Neural cell (in vitro differentiated cells): ENCODE measurements around the gene COX7A2L. TPM values are rescaled to one million over a fixed set of nuclear protein-coding genes. Genes with fewer than 3 reads are reported as not detected.

ENCODE experiments used
- H2AFZ ChIP-seq: fragments of 200-600, 300-800 bp; sonication (generic), shearing (Covaris generic); 2 replicates; pipeline ENCODE4 v1.6.0; 2014; ENCODE audit warnings: low read depth, mild to moderate bottlenecking, antibody characterized with exemption, low read length, moderate library complexity
- H3F3A ChIP-seq: fragments of 200-600 bp; shearing (Covaris generic); 2 replicates; pipeline ENCODE4 v1.6.1; 2016; ENCODE audit warnings: mild to moderate bottlenecking, moderate library complexity, mixed read lengths, antibody characterized with exemption, low read length; ENCODE audit not compliant: insufficient read depth, poor library complexity, severe bottlenecking
- H3K27ac ChIP-seq: fragments of 200-600, 300-800 bp; sonication (generic), shearing (Covaris generic); 2 replicates; pipeline ENCODE4 v1.5.1; 2014; ENCODE audit warnings: mild to moderate bottlenecking, low read length, moderate library complexity
- H3K27me3 ChIP-seq: fragments of 300-800, 200-600 bp; sonication (generic), shearing (Covaris generic); 2 replicates; pipeline ENCODE4 v1.6.0; 2014; ENCODE audit warnings: mild to moderate bottlenecking, low read depth, low read length, moderate library complexity; ENCODE audit not compliant: insufficient read depth
- H3K36me3 ChIP-seq: fragments of 300-800, 200-600 bp; sonication (generic), shearing (Covaris generic); 2 replicates; pipeline ENCODE4 v1.5.1; 2014; ENCODE audit warnings: mild to moderate bottlenecking, antibody characterized with exemption, low read length, moderate library complexity; ENCODE audit not compliant: insufficient read depth
- H3K4me2 ChIP-seq: fragments of 300-800, 200-600 bp; sonication (generic), shearing (Covaris generic); 2 replicates; pipeline ENCODE4 v1.6.0; 2014; ENCODE audit warnings: mild to moderate bottlenecking, low read length
- H3K4me3 ChIP-seq: fragments of 300-800, 200-600 bp; sonication (generic), shearing (Covaris generic); 2 replicates; pipeline ENCODE4 v1.5.1; 2014; ENCODE audit warnings: mild to moderate bottlenecking, low read length, moderate library complexity
- H3K79me2 ChIP-seq: fragments of 200-600 bp; shearing (Covaris generic); replicated peaks from 2 replicates; pipeline ENCODE4 v1.6.0; 2014; ENCODE audit warnings: mild to moderate bottlenecking, low read length, moderate library complexity; ENCODE audit not compliant: insufficient read depth
- H3K9ac ChIP-seq: fragments of 300-800, 200-600 bp; sonication (generic), shearing (Covaris generic); 2 replicates; pipeline ENCODE4 v1.6.1; 2016; ENCODE audit warnings: mild to moderate bottlenecking, low read length, mixed read lengths
- H3K9me2 ChIP-seq: fragments of 200-600 bp; shearing (Covaris generic); 2 replicates; pipeline ENCODE4 v1.6.1; 2016; ENCODE audit warnings: mild to moderate bottlenecking, low read length, mixed read lengths; ENCODE audit not compliant: insufficient read depth
- H3K9me3 ChIP-seq: fragments of 200-600, 300-800 bp; sonication (generic), shearing (Covaris generic); 2 replicates; pipeline ENCODE4 v1.6.1; 2016; ENCODE audit warnings: mild to moderate bottlenecking, mixed run types, low read length, moderate library complexity, mixed read lengths
- H4K20me1 ChIP-seq: fragments of 200-600 bp; shearing (Covaris generic); 2 replicates; pipeline ENCODE4 v1.6.1; 2016; ENCODE audit warnings: mild to moderate bottlenecking, mixed run types; ENCODE audit not compliant: insufficient read depth
- CTCF ChIP-seq: fragments of 450-650 bp; IDR thresholded peaks from 2 replicates; pipeline ENCODE4 v1.5.1; 2014; ENCODE audit warnings: antibody characterized with exemption, mild to moderate bottlenecking, moderate library complexity; ENCODE audit not compliant: poor library complexity, severe bottlenecking
- EP300 ChIP-seq: fragments of 450-650 bp; conservative IDR thresholded peaks from 2 replicates; pipeline ENCODE4 v1.6.1; 2014; ENCODE audit warnings: antibody characterized with exemption, mild to moderate bottlenecking, moderate library complexity; ENCODE audit not compliant: poor library complexity, severe bottlenecking
- EZH2 ChIP-seq: fragments of 200-600, 300-800 bp; shearing (Covaris generic), sonication (generic); IDR thresholded peaks from 2 replicates; pipeline ENCODE4 v1.6.1; 2014; ENCODE audit warnings: antibody characterized with exemption, low read length, borderline replicate concordance, mild to moderate bottlenecking; ENCODE audit not compliant: insufficient read depth, poor library complexity, severe bottlenecking
- MXI1 ChIP-seq: fragments of 450-650 bp; conservative IDR thresholded peaks from 2 replicates; pipeline ENCODE4 v1.6.1; 2014; ENCODE audit warnings: antibody characterized with exemption, mild to moderate bottlenecking; ENCODE audit not compliant: poor library complexity, severe bottlenecking
- POLR2AphosphoS5 ChIP-seq: IDR thresholded peaks from 2 replicates; pipeline ENCODE4 v1.6.1; 2012
- RAD21 ChIP-seq: fragments of 450-650 bp; conservative IDR thresholded peaks from 2 replicates; pipeline ENCODE4 v1.6.1; 2014; ENCODE audit warnings: antibody characterized with exemption, mild to moderate bottlenecking, moderate library complexity
- REST ChIP-seq: IDR thresholded peaks from 2 replicates; pipeline ENCODE4 v1.6.1; 2012; ENCODE audit warnings: borderline replicate concordance
- SMC3 ChIP-seq: fragments of 450-650 bp; conservative IDR thresholded peaks from 2 replicates; pipeline ENCODE4 v1.6.1; 2014; ENCODE audit warnings: antibody characterized with exemption, mild to moderate bottlenecking, moderate library complexity; ENCODE audit not compliant: poor library complexity
- TAF1 ChIP-seq: IDR thresholded peaks from 2 replicates; pipeline ENCODE4 v1.6.1; 2012; ENCODE audit warnings: low read depth
- polyA plus RNA-seq: library from polyadenylated mRNA; depleted of rRNA; stranded (reverse); fragments of >200 nt; gene quantifications from 2 replicates; pipeline ENCODE4 v1.2.3, GENCODE V29; 2014

The COX7A2L gene
- polyA plus RNA-seq, 1 donor from 2014 or later: 425 TPM

GRCh38 chr2:42317486-42317885 is 43.5 kb downstream of the COX7A2L start:
- no peaks in the 10 kb centered on the region for H3K9me2 ChIP-seq
- H3K4me3 ChIP-seq: no peak overlapping the region
- no peak overlapping the region for H3K9ac ChIP-seq
- no peak for TF ChIP-seq MXI1
- TF ChIP-seq SMC3: no peak
- TF ChIP-seq EP300: no peak
- no peak for TF ChIP-seq TAF1
- TF ChIP-seq EZH2: no peak
- no peak for TF ChIP-seq RAD21
- TF ChIP-seq CTCF: no peak
- no peak for TF ChIP-seq POLR2AphosphoS5
- TF ChIP-seq REST: no peak
- H3K4me2 ChIP-seq: no peak overlapping the region
- no peaks in the 10 kb centered on the region for H3K27me3 ChIP-seq
- H3F3A ChIP-seq: no peaks in the 10 kb centered on the region
- H3K79me2 ChIP-seq: no peaks in the 10 kb centered on the region
- H3K36me3 ChIP-seq: no peaks in the 10 kb centered on the region
- no peak overlapping the region for H2AFZ ChIP-seq
- H4K20me1 ChIP-seq: no peaks in the 10 kb centered on the region
- H3K9me3 ChIP-seq: no peaks in the 10 kb centered on the region
- H3K27ac ChIP-seq: no peak overlapping the region

GRCh38 chr2:42316910-42317309 is 44.1 kb downstream of the COX7A2L start:
- Histone ChIP-seq H3K9ac (no peak overlapping the region), H3K9me3 (no peaks in the 10 kb centered on the region), H4K20me1 (no peaks in the 10 kb centered on the region), H3K27me3 (no peaks in the 10 kb centered on the region), H3K9me2 (no peaks in the 10 kb centered on the region), H3F3A (no peaks in the 10 kb centered on the region), H3K27ac (no peak overlapping the region), H3K4me2 (no peak overlapping the region), H3K4me3 (no peak overlapping the region), H2AFZ (no peak overlapping the region), H3K36me3 (no peaks in the 10 kb centered on the region), H3K79me2 (no peaks in the 10 kb centered on the region)
- TF ChIP-seq RAD21: no peak
- no peak for TF ChIP-seq MXI1
- no peak for TF ChIP-seq POLR2AphosphoS5
- no peak for TF ChIP-seq EZH2
- TF ChIP-seq SMC3: no peak
- no peak for TF ChIP-seq CTCF
- no peak for TF ChIP-seq EP300
- TF ChIP-seq REST: no peak
- no peak for TF ChIP-seq TAF1
